PC-9 (cell line): Measurements from ENCODE around the gene PRDM13. TPM values are rescaled to one million over a fixed set of nuclear protein-coding genes. Genes with fewer than 3 reads are reported as not detected.

Source experiments
- BruUV-seq: library from RNA; stranded (reverse); fragments of 400-500 nt; replicated peaks from 2 replicates; lab custom pipeline; 2021; lab: Mats Ljungman, UMichigan
- CTCF ChIA-PET: fragments of 300-600 bp; sonication (Branson Sonifier 250); formaldehyde crosslinking; loops from one replicate; lab custom pipeline; 2022; ENCODE audit warnings: antibody characterized with exemption; lab: Charles Lee
- POLR2A ChIA-PET: fragments of 300-600 bp; sonication (Branson Sonifier 250); formaldehyde crosslinking; loops from one replicate; lab custom pipeline; 2022; ENCODE audit warnings: antibody characterized with exemption; ENCODE audit not compliant: unreplicated experiment; lab: Charles Lee
- DNase-seq, 2 experiments: peaks; one replicate each; pipeline versions ENCODE4 v3.0.0 to v3.0.0-alpha.2; 2015 to 2022; ENCODE audit warnings: mixed read lengths in 1 of 2
- H2AFZ ChIP-seq: fragments of 200-600 bp; sonication (generic); 2 replicates; pipeline ENCODE4 v1.8.1; 2017; ENCODE audit warnings: antibody characterized with exemption
- H3F3A ChIP-seq: fragments of 200-600 bp; sonication (generic); 2 replicates; pipeline ENCODE4 v1.8.1; 2017; ENCODE audit warnings: antibody characterized with exemption, mild to moderate bottlenecking, low read depth; ENCODE audit not compliant: insufficient read depth
- H3K27ac ChIP-seq: fragments of 200-600 bp; sonication (generic); 2 replicates; pipeline ENCODE4 v1.6.1; 2016; ENCODE audit warnings: mixed run types
- H3K27me3 ChIP-seq: fragments of 200-600 bp; sonication (generic); 2 replicates; pipeline ENCODE4 v1.6.1; 2016; ENCODE audit warnings: low read depth, mixed run types; ENCODE audit not compliant: insufficient read depth
- H3K36me3 ChIP-seq: fragments of 200-600 bp; sonication (generic); 2 replicates; pipeline ENCODE4 v1.6.1; 2016; ENCODE audit warnings: low read depth, mixed run types
- H3K4me1 ChIP-seq: fragments of 200-600 bp; sonication (generic); replicated peaks from 2 replicates; pipeline ENCODE4 v1.6.1; 2016; ENCODE audit warnings: mixed run types; ENCODE audit not compliant: insufficient read depth
- H3K4me2 ChIP-seq: fragments of 200-600 bp; sonication (generic); 2 replicates; pipeline ENCODE4 v1.6.1; 2017; ENCODE audit warnings: mixed run types
- H3K4me3 ChIP-seq: fragments of 200-600 bp; sonication (generic); 2 replicates; pipeline ENCODE4 v1.6.1; 2016; ENCODE audit warnings: mixed run types
- H3K79me2 ChIP-seq: fragments of 200-600 bp; sonication (generic); 2 replicates; pipeline ENCODE4 v1.6.1; 2017; ENCODE audit warnings: low read depth, mixed run types
- H3K9me2 ChIP-seq: fragments of 200-600 bp; sonication (generic); 2 replicates; pipeline ENCODE4 v1.8.1; 2017; ENCODE audit warnings: mild to moderate bottlenecking; ENCODE audit not compliant: insufficient read depth
- H3K9me3 ChIP-seq: fragments of 200-600 bp; sonication (generic); 2 replicates; pipeline ENCODE4 v1.8.1; 2016; ENCODE audit warnings: low read depth; ENCODE audit not compliant: insufficient read depth
- H4K20me1 ChIP-seq: fragments of 200-600 bp; sonication (generic); 2 replicates; pipeline ENCODE4 v1.8.1; 2017; ENCODE audit not compliant: insufficient read depth
- EZH2 ChIP-seq: fragments of 200-600 bp; sonication (generic); IDR thresholded peaks from 2 replicates; pipeline ENCODE4 v1.8.0; 2017; ENCODE audit warnings: antibody characterized with exemption, low read depth
- intact Hi-C: fragments of 100-400 bp; cut with micrococcal nuclease; formaldehyde crosslinking; loops from one replicate; pipeline ENCODE4 v1.10.0; 2022; ENCODE audit not compliant: unreplicated experiment
- total RNA-seq: library from RNA; stranded (reverse); gene quantifications from 2 replicates; pipeline ENCODE4 v1.2.3, GENCODE V29; 2021
- TF ChIP-seq, protein P1 (sequence below): fragments of 200-600 bp; sonication (generic); conservative IDR thresholded peaks from 2 replicates; pipeline ENCODE4 v1.6.1; 2017; ENCODE audit warnings: mixed run types, antibody characterized with exemption, mild to moderate bottlenecking, moderate library complexity

PRDM13 gene
- total RNA-seq, 1 experiment from 2014 or later = not detected

DNA sequence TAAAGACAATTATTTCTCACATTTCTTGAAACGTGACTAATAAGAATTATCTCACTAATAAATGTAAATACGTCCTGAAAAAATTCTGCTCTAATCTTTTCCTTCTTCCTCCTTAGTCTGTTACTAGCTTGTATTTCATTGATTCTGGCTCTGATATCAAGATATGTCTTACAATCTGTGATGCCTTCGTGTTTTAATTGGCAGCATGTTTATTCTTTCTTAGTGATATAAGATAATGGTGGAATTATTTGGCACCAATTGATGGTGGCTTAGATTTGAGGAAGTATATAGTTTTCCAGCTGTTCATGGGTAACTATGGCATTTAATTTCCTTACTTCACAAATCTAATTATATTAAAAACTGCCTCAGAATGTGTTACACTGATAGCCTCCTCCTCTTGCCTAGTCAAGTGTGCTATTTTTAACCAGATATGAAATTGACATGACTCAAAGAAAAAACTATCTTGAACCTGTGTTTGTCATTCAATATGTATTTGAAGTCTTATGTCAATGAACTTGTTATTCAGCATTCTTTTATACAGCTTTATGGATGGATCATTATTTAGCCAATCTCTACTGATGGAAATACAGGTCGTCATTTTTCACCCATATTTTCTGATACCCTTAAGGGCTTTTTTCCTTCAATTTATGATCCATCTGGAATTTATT, 43.4 kb upstream of the PRDM13 start:
- intact Hi-C loops = loop anchor here (10.0 kb wide), 1 partner anchor 228 kb away; no protein-coding TSS in a partner anchor
- H3K4me1 ChIP-seq = peaks cover 20% of the 10 kb centered on the region
- no TSS peak for BruUV-seq

DNA sequence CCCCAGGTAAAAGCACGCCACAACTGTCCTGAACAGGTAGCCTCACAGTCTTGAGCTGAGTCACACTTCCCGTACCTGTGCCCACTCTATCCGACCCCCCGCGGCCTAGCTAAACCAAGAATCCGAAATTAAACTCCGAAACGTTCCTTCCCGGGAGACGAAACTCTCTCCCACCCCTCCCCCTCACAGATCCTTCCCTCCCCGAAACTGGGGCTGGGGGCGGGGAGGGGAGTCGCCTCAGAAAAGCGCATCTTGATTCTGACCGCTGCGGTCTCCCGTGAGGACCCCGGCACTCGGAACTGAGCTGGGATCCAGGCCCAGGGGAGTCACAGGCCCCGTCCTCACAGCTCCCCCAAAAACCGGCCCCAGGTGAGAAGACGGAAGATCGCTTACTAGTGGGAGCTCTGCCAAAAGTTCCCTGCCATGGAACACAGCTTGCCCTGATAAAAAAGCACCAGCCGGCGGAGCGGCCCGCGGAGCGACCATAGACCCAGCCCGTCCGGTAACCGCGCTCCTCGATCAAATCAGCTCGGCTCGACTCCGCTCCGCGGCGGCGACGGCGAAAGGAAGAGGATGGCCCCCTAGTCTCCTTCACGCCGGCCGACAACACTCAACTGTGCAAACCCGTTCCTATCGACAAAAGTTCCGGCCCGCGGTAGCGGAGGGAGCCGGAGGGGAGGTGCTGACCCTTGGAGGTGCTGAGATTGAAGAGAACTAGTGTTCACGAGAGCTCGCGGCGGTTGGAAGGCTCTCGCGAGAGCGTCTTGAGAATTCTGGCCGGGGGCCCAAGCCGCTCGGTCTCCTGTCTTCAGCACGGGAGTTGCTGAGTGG, 38.3 kb upstream of the PRDM13 start, which contains the start of gene CCNC:
Gene CCNC (minus strand): TSS at position 558 of the 831 bp plus-strand sequence. CDS start 133 bp downstream, at position 425.
- CTCF ChIA-PET = interaction anchor here (0.6 kb wide), 1 partner anchor 621 kb away, joined by 19 read pairs; the partner anchor contains the start of gene FBXL4
- H3K9me2 ChIP-seq = no peaks in the 10 kb centered on the region
- intact Hi-C loops = loop anchor here (2.0 to 10.0 kb wide), 4 partner anchors 48 to 234 kb away; partner anchors contain the start of gene PNISR
- peaks cover 42% of the 10 kb centered on the region for H4K20me1 ChIP-seq
- H2AFZ ChIP-seq = peak within 1 kb of the TSS; percentile 84
- POLR2A ChIA-PET = interaction anchor here (0.5 to 0.8 kb wide), 7 partner anchors 32 to 287 kb away, joined by 3 to 26 read pairs (median 5); partner anchors contain the start of gene COQ3
- DNase-seq = peak; percentile 91 to 94
- BruUV-seq = TSS peak; percentile 66
- peaks cover 2% of the 10 kb centered on the region; the same call in 1 of the 2 replicates for H3K36me3 ChIP-seq
- H3K4me1 ChIP-seq = peaks cover 19% of the 10 kb centered on the region
- peak within 1 kb of the TSS; percentile 83 for H3K4me3 ChIP-seq
- H3K27me3 ChIP-seq = no peaks in the 10 kb centered on the region
- peaks cover 13% of the 10 kb centered on the region; the same call in 1 of the 2 replicates for H3F3A ChIP-seq
- no peak for TF ChIP-seq EZH2
- TF ChIP-seq, protein P1, sequence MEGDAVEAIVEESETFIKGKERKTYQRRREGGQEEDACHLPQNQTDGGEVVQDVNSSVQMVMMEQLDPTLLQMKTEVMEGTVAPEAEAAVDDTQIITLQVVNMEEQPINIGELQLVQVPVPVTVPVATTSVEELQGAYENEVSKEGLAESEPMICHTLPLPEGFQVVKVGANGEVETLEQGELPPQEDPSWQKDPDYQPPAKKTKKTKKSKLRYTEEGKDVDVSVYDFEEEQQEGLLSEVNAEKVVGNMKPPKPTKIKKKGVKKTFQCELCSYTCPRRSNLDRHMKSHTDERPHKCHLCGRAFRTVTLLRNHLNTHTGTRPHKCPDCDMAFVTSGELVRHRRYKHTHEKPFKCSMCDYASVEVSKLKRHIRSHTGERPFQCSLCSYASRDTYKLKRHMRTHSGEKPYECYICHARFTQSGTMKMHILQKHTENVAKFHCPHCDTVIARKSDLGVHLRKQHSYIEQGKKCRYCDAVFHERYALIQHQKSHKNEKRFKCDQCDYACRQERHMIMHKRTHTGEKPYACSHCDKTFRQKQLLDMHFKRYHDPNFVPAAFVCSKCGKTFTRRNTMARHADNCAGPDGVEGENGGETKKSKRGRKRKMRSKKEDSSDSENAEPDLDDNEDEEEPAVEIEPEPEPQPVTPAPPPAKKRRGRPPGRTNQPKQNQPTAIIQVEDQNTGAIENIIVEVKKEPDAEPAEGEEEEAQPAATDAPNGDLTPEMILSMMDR = no peak
- H3K79me2 ChIP-seq = peaks cover 52% of the 10 kb centered on the region
- peak within 1 kb of the TSS; percentile 91 for H3K4me2 ChIP-seq
- peak within 1 kb of the TSS; percentile 97 for H3K27ac ChIP-seq
- H3K9me3 ChIP-seq = no peaks in the 10 kb centered on the region

More for the DNA sequence above, 43.4 kb upstream of the PRDM13 start:
- H3K9me2 ChIP-seq = no peaks in the 10 kb centered on the region
- DNase-seq = peak in 1 of 2 experiments; percentile 62
- TF ChIP-seq, protein P1 = no peak
- TF ChIP-seq EZH2 = no peak
- H3K79me2 ChIP-seq = peaks cover 73% of the 10 kb centered on the region
- ChIA-PET CTCF (no interaction called here), POLR2A (no interaction called here)
- H3K9me3 ChIP-seq = no peaks in the 10 kb centered on the region
- no peaks in the 10 kb centered on the region for H3K27me3 ChIP-seq
- H2AFZ ChIP-seq = no peak overlapping the region
- H3K36me3 ChIP-seq = peaks cover 41% of the 10 kb centered on the region
- no peak overlapping the region for H3K4me2 ChIP-seq
- H3F3A ChIP-seq = peaks cover 20% of the 10 kb centered on the region; the same call in 1 of the 2 replicates
- H3K27ac ChIP-seq = no peak overlapping the region
- no peak overlapping the region for H3K4me3 ChIP-seq
- peaks cover 82% of the 10 kb centered on the region for H4K20me1 ChIP-seq

DNA sequence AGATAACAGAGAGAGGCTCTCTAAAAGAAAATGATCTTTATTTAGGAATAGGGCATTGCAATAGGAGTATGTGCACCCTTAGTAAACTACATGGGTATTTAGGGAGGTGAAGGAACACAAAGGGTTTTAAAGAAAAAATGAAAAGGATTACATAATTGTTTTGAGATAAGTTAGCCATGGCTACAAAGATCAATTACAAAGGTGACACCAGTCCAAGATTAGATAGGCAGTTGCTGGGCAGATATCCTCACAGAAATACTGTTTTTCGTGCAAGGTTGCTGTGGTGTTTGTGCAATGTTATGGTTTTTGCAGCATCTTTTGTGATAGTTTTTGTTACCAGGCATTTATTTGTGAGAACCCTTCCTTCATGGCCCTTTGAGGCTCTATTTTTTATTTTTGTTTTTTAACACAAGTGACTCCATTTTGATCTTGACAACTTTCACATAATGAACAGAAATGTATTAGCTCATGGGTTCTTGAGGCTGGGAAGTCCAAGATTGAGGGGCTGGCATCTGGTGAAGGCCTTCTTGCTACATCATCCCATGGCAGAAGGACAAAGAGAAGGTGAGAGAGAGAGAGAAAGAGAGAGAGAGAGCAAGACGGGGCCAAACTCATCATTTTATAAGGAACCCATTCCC, 32.5 kb upstream of the PRDM13 start:
- Histone ChIP-seq H3K4me2 (no peak overlapping the region), H3K9me2 (no peaks in the 10 kb centered on the region), H4K20me1 (no peaks in the 10 kb centered on the region), H3K79me2 (no peaks in the 10 kb centered on the region), H3K27ac (no peak overlapping the region), H3K4me1 (no peaks in the 10 kb centered on the region), H2AFZ (no peak overlapping the region), H3K9me3 (no peaks in the 10 kb centered on the region), H3K36me3 (no peaks in the 10 kb centered on the region), H3F3A (no peaks in the 10 kb centered on the region), H3K4me3 (no peak overlapping the region), H3K27me3 (no peaks in the 10 kb centered on the region)
- CTCF ChIA-PET = no interaction called here
- POLR2A ChIA-PET = no interaction called here
- no peak for DNase-seq
- intact Hi-C loops = no loop called here
- BruUV-seq = no TSS peak
- TF ChIP-seq EZH2 = no peak
- TF ChIP-seq, protein P1 = no peak
